Astrocyte of the cerebellum (primary cell): ENCODE measurements around the gene ARHGAP15.
A peak's percentile ranks its signal among the peaks of the same experiment; 100 is the strongest.

Experiments used
- DNase-seq: peaks from one replicate; pipeline ENCODE4 v3.0.0-alpha.2; 2011; ENCODE audit warnings: low read depth
- H3K4me3 ChIP-seq: 2 replicates; pipeline ENCODE4 v1.5.1; 2011; ENCODE audit warnings: mild to moderate bottlenecking, low read depth, low read length, moderate library complexity
- CTCF ChIP-seq: IDR thresholded peaks from 2 replicates; pipeline ENCODE4 v1.5.1; 2012; ENCODE audit warnings: low read length, low read depth, moderate library complexity, mild to moderate bottlenecking; ENCODE audit errors: missing control alignments
- in situ Hi-C: cut with HindIII; loops from 2 replicates; pipeline ENCODE4 v1.10.0; 2017; ENCODE audit warnings: low sequenced_read_pairs

Gene ARHGAP15

GRCh38 chr2:143282684-143283083 is 153.5 kb downstream of the ARHGAP15 start:
- no peak for TF ChIP-seq CTCF
- in situ Hi-C loops: no loop called here
- no peak overlapping the region for H3K4me3 ChIP-seq
- DNase-seq: no peak

GRCh38 chr2:143284087-143284675 is 155.0 kb downstream of the ARHGAP15 start:
- in situ Hi-C loops: no loop called here
- peak; percentile 79 for TF ChIP-seq CTCF
- H3K4me3 ChIP-seq: no peak overlapping the region
- no peak for DNase-seq

- DNase-seq: no peak
- TF ChIP-seq CTCF: no peak
- in situ Hi-C loops: no loop called here
- H3K4me3 ChIP-seq: no peak overlapping the region
Observed at GRCh38 chr2:143289025-143289424, 159.8 kb downstream of the ARHGAP15 start.

- no peak for DNase-seq
- in situ Hi-C loops: no loop called here
- no peak overlapping the region for H3K4me3 ChIP-seq
- no peak for TF ChIP-seq CTCF
Observed at GRCh38 chr2:143290221-143290620, 161.0 kb downstream of the ARHGAP15 start.

GRCh38 chr2:143294068-143294467 is 164.8 kb downstream of the ARHGAP15 start:
- in situ Hi-C loops: no loop called here
- no peak overlapping the region for H3K4me3 ChIP-seq
- no peak for DNase-seq
- no peak for TF ChIP-seq CTCF

- in situ Hi-C loops: no loop called here
- H3K4me3 ChIP-seq: no peak overlapping the region
- TF ChIP-seq CTCF: no peak
- DNase-seq: no peak
Observed at GRCh38 chr2:143296089-143296488, 166.9 kb downstream of the ARHGAP15 start.
